Measurements from ENCODE around the gene TTC28.

GRCh38 chr22:28019360-28019759, 660.3 kb downstream of the TTC28 start:
- no peak for TF ChIP-seq CTCF (IDR thresholded peaks at IDR 0.05)
- TF ChIP-seq POLR2AphosphoS5 (IDR thresholded peaks at IDR 0.05) = no peak
- TF ChIP-seq EP300 (IDR thresholded peaks at IDR 0.05) = no peak

All from gastroesophageal sphincter (tissue), 3 donors.